A549 (cell line): ENCODE results near the gene PDE6G. TPM values are rescaled to one million over a fixed set of nuclear protein-coding genes. Genes with fewer than 3 reads are reported as not detected.

Experiments used
- ATAC-seq, 2 experiments: fragments of 200-7000 bp in 1 of 2; fragments of >200 bp in 1 of 2; cut with Nextera tagmentation in 1 of 2; cut with Tn5 transposase in 1 of 2; 3 replicates each; pipeline versions ENCODE4 v1.8.0 to v1.9.1; 2018 to 2020; ENCODE audit warnings: mild to moderate bottlenecking in 1 of 2, moderate library complexity in 1 of 2
- CTCF ChIA-PET: fragments of 300-600 bp; sonication (Branson Sonifier 250); formaldehyde crosslinking; extraction: SDS; loops from one replicate; lab custom pipeline; 2021; ENCODE audit warnings: antibody characterized with exemption, inconsistent platforms; lab: Yijun Ruan, JAX
- POLR2A ChIA-PET: fragments of 350-600 bp; formaldehyde crosslinking; extraction: SDS; loops from one replicate; lab custom pipeline; 2021; ENCODE audit warnings: antibody characterized with exemption, inconsistent platforms; lab: Yijun Ruan, JAX
- DNase-seq, 2 experiments: peaks; one replicate each; pipeline versions ENCODE4 v3.0.0 to v3.0.0-alpha.2; 2011 to 2016; ENCODE audit warnings: low read depth in 1 of 2, low spot score in 1 of 2
- FAIRE-seq: peaks from 2 replicates; lab custom pipeline; 2011; peaks lifted over from hg19 to GRCh38; lab: Jason Lieb, UNC
- H3K27ac ChIP-seq, 2 experiments: fragments of >200 bp; sonication (Bioruptor Twin); formaldehyde crosslinking; 3 replicates each; pipeline ENCODE4 v1.5.1; 2016 to 2017
- H3K4me1 ChIP-seq: fragments of >200 bp; sonication (Bioruptor Twin); formaldehyde crosslinking; 3 replicates; pipeline ENCODE4 v1.6.1; 2016
- H3K4me2 ChIP-seq: fragments of >200 bp; sonication (Bioruptor Twin); formaldehyde crosslinking; 3 replicates; pipeline ENCODE4 v1.6.1; 2016
- H3K4me3 ChIP-seq: fragments of >200 bp; sonication (Bioruptor Twin); formaldehyde crosslinking; 3 replicates; pipeline ENCODE4 v1.5.1; 2016
- H3K9me3 ChIP-seq: fragments of >200 bp; sonication (Bioruptor Twin); formaldehyde crosslinking; 3 replicates; pipeline ENCODE4 v1.6.1; 2016
- BHLHE40 ChIP-seq: IDR thresholded peaks from 2 replicates; pipeline ENCODE4 v1.6.1; 2012; ENCODE audit warnings: low read depth, low read length, inconsistent platforms
- CEBPB ChIP-seq, 2 experiments: fragments of >200 bp in 1 of 2; sonication (Bioruptor Twin) in 1 of 2; formaldehyde crosslinking in 1 of 2; IDR thresholded peaks; 2 replicates each; pipeline ENCODE4 v1.6.1; 2012 to 2016
- EHF ChIP-seq: fragments of 250-450 bp; sonication (Bioruptor Pico); IDR thresholded peaks from 2 replicates; pipeline ENCODE4 v1.5.0; 2020; ENCODE audit warnings: mild to moderate bottlenecking
- EHMT2 ChIP-seq: fragments of 200-600 bp; sonication (generic); IDR thresholded peaks from 2 replicates; pipeline ENCODE4 v1.6.1; 2016; ENCODE audit warnings: antibody characterized with exemption, low read depth, mild to moderate bottlenecking, moderate library complexity
- EP300 ChIP-seq, 2 experiments: fragments of >200 bp; sonication (Bioruptor Twin); formaldehyde crosslinking; IDR thresholded peaks; 2 replicates in 1 of 2; 3 replicates in 1 of 2; pipeline ENCODE4 v1.6.1; 2016 to 2017
- FOSL2 ChIP-seq, 2 experiments: fragments of 450-650 bp in 1 of 2; fragments of >200 bp in 1 of 2; sonication (Bioruptor Twin) in 1 of 2; formaldehyde crosslinking; IDR thresholded peaks; 2 replicates each; pipeline versions ENCODE4 v1.5.0 to v1.6.1; 2016 to 2020; ENCODE audit warnings: mild to moderate bottlenecking in 1 of 2, moderate library complexity in 1 of 2
- FOXS1 ChIP-seq: fragments of 250-450 bp; sonication (Bioruptor Pico); IDR thresholded peaks from 2 replicates; pipeline ENCODE4 v1.5.0; 2020; ENCODE audit warnings: mild to moderate bottlenecking, moderate library complexity
- GATA3 ChIP-seq: IDR thresholded peaks from 2 replicates; pipeline ENCODE4 v1.6.1; 2012; ENCODE audit warnings: borderline replicate concordance
- HDAC2 ChIP-seq: fragments of 200-600 bp; sonication (generic); IDR thresholded peaks from 2 replicates; pipeline ENCODE4 v1.6.1; 2016
- HOXA7 ChIP-seq: fragments of 250-450 bp; sonication (Bioruptor Pico); IDR thresholded peaks from 2 replicates; pipeline ENCODE4 v1.5.0; 2020; ENCODE audit warnings: mild to moderate bottlenecking, moderate library complexity
- HOXB13 ChIP-seq: fragments of 250-450 bp; sonication (Bioruptor Pico); IDR thresholded peaks from 2 replicates; pipeline ENCODE4 v1.5.0; 2020; ENCODE audit warnings: low read depth, mild to moderate bottlenecking, moderate library complexity
- HOXB5 ChIP-seq: fragments of 250-450 bp; sonication (Bioruptor Pico); IDR thresholded peaks from 2 replicates; pipeline ENCODE4 v1.5.0; 2020; ENCODE audit warnings: mild to moderate bottlenecking, moderate library complexity
- JUN ChIP-seq, 2 experiments: fragments of >200 bp; sonication (Bioruptor Twin); formaldehyde crosslinking; IDR thresholded peaks; 2 replicates in 1 of 2; 3 replicates in 1 of 2; pipeline ENCODE4 v1.6.1; 2016 to 2017
- JUNB ChIP-seq: fragments of >200 bp; sonication (Bioruptor Twin); formaldehyde crosslinking; IDR thresholded peaks from 2 replicates; pipeline ENCODE4 v1.6.1; 2016
- MYC ChIP-seq: IDR thresholded peaks from 2 replicates; pipeline ENCODE4 v1.6.1; 2012; ENCODE audit warnings: mild to moderate bottlenecking, inconsistent platforms, low read length, improper control_type of control experiment, borderline replicate concordance
- NFE2L2 ChIP-seq: fragments of 150-350 bp; conservative IDR thresholded peaks from 2 replicates; pipeline ENCODE4 v1.6.1; 2014; ENCODE audit warnings: low read length
- NR3C1 ChIP-seq: fragments of >200 bp; sonication (Bioruptor Twin); formaldehyde crosslinking; IDR thresholded peaks from 3 replicates; pipeline ENCODE4 v1.6.1; 2017
- POLR2A ChIP-seq: IDR thresholded peaks from 2 replicates; pipeline ENCODE4 v1.6.1; 2012; ENCODE audit warnings: mild to moderate bottlenecking, low read length
- RAD21 ChIP-seq, 2 experiments: fragments of >200 bp in 1 of 2; sonication (Bioruptor Twin) in 1 of 2; formaldehyde crosslinking in 1 of 2; IDR thresholded peaks in 1 of 2; conservative IDR thresholded peaks in 1 of 2; 2 replicates in 1 of 2; 3 replicates in 1 of 2; pipeline ENCODE4 v1.6.1; 2012 to 2018; ENCODE audit warnings: inconsistent platforms in 1 of 2
- SMC3 ChIP-seq: fragments of >200 bp; sonication (Bioruptor Twin); formaldehyde crosslinking; IDR thresholded peaks from 3 replicates; pipeline ENCODE4 v1.6.1; 2018; ENCODE audit warnings: inconsistent platforms
- ZC3H11A ChIP-seq: fragments of 450-650 bp; IDR thresholded peaks from 2 replicates; pipeline ENCODE4 v1.6.1; 2014; ENCODE audit warnings: antibody characterized with exemption, mild to moderate bottlenecking
- ZFP36 ChIP-seq: fragments of 450-650 bp; IDR thresholded peaks from 2 replicates; pipeline ENCODE4 v1.6.1; 2014; ENCODE audit warnings: borderline replicate concordance; ENCODE audit not compliant: partially characterized antibody
- ZNF302 ChIP-seq: fragments of 250-450 bp; sonication (Bioruptor Pico); IDR thresholded peaks from 2 replicates; pipeline ENCODE4 v1.9.0; 2021; ENCODE audit warnings: inconsistent platforms, mild to moderate bottlenecking, moderate library complexity
- ZSCAN20 ChIP-seq: fragments of 250-450 bp; sonication (Bioruptor Pico); IDR thresholded peaks from 2 replicates; pipeline ENCODE4 v1.8.0; 2022; ENCODE audit warnings: mild to moderate bottlenecking, moderate library complexity
- WGBS: methylation state at CpG from one replicate; pipeline ENCODE4 v1.1.6; 2017; ENCODE audit errors: missing lambda C conversion rate; 5-methylcytosine and 5-hydroxymethylcytosine counted together
- polyA plus RNA-seq, 4 experiments: library from polyadenylated mRNA; depleted of rRNA in 3 of 4; stranded (reverse); fragments of >200 nt; fragmentation: RNase III in 1 of 4; extraction: RNeasy Plus Mini Kit Qiagen cat#74134 plus additional on column Dnase treatment in 1 of 4; gene quantifications; 2 replicates in 3 of 4; 3 replicates in 1 of 4; pipeline ENCODE4 v1.2.3, GENCODE V29; 2011 to 2017
- TF ChIP-seq, protein P1 (sequence below): fragments of >200 bp; sonication (Bioruptor Twin); formaldehyde crosslinking; IDR thresholded peaks from 3 replicates; pipeline ENCODE4 v1.6.1; 2016
- TF ChIP-seq, protein P2 (sequence below): fragments of 450-650 bp; IDR thresholded peaks from 2 replicates; pipeline ENCODE4 v1.6.1; 2014; ENCODE audit warnings: antibody characterized with exemption
- TF ChIP-seq, protein P3 (sequence below): IDR thresholded peaks from 2 replicates; pipeline ENCODE4 v1.6.1; 2012
- TF ChIP-seq, protein P4 (sequence below): IDR thresholded peaks from 2 replicates; pipeline ENCODE4 v1.6.1; 2012
- TF ChIP-seq, protein P5 (sequence below): fragments of 150-350 bp; IDR thresholded peaks from 2 replicates; pipeline ENCODE4 v1.6.1; 2014; ENCODE audit warnings: low read depth, mild to moderate bottlenecking, low read length
- TF ChIP-seq, protein P6 (sequence below): fragments of 250-450 bp; sonication (Bioruptor Pico); IDR thresholded peaks from 2 replicates; pipeline ENCODE4 v1.5.0; 2020; ENCODE audit warnings: low read depth, mild to moderate bottlenecking, moderate library complexity

Gene PDE6G
- polyA plus RNA-seq, 2 of the 4 experiments (the other 2 are of a cell fraction), result 1.2 TPM

DNA sequence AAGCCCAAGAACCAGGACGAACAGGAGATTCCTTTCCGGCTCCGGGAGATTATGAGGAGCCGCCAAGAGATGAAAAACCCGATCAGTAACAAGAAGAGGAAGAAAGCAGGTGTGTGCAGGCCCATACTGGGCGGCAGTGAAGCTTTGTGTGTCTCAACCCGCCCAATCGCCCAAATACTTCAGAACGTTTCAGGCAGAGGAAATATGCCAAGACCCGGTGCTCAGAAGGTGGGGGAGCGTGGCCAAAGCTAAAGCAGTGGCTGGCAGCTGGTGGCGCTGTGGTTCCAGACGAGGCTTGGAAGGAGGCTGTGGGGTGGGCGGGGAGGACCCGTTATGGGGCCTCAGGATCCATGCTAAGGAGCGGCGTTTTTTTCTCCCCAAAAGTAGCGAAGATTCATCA lies 11.4 kb upstream of the PDE6G start:
- POLR2A ChIA-PET, result interaction anchor here (0.5 to 1.6 kb wide), 2 partner anchors 16 to 32 kb away, joined by 3 to 11 read pairs; partner anchors contain the start of genes ARL16 and HGS
- ATAC-seq, result no peak
- H3K27ac ChIP-seq, result peak overlapping the region in 1 of 2 experiments; percentile 97; a peak in 2 of 6 replicates
- H3K9me3 ChIP-seq, result no peaks in the 10 kb centered on the region
- CTCF ChIA-PET, result interaction anchor here (0.6 to 1.6 kb wide), 3 partner anchors 34 to 430 kb away, joined by 3 to 7 read pairs (median 3); no protein-coding TSS in a partner anchor
- TF ChIP-seq ZFP36 (no peak), JUNB (no peak), JUN (IDR thresholded peaks at IDR 0.05) (0 out of 5 replicates have a peak, but pooled peaks of 1 of the 2 experiments have one; percentile 16)
- TF ChIP-seq, all 56 proteins: peak for 1
- peak overlapping the region; percentile 99 for H3K4me3 ChIP-seq
- FAIRE-seq (no peak), DNase-seq (no peak)
- WGBS, result 87% methylated on average over 18 of the region's 18 CpGs
- peak overlapping the region; percentile 90 for H3K4me2 ChIP-seq
- peaks cover 22% of the 10 kb centered on the region for H3K4me1 ChIP-seq

DNA sequence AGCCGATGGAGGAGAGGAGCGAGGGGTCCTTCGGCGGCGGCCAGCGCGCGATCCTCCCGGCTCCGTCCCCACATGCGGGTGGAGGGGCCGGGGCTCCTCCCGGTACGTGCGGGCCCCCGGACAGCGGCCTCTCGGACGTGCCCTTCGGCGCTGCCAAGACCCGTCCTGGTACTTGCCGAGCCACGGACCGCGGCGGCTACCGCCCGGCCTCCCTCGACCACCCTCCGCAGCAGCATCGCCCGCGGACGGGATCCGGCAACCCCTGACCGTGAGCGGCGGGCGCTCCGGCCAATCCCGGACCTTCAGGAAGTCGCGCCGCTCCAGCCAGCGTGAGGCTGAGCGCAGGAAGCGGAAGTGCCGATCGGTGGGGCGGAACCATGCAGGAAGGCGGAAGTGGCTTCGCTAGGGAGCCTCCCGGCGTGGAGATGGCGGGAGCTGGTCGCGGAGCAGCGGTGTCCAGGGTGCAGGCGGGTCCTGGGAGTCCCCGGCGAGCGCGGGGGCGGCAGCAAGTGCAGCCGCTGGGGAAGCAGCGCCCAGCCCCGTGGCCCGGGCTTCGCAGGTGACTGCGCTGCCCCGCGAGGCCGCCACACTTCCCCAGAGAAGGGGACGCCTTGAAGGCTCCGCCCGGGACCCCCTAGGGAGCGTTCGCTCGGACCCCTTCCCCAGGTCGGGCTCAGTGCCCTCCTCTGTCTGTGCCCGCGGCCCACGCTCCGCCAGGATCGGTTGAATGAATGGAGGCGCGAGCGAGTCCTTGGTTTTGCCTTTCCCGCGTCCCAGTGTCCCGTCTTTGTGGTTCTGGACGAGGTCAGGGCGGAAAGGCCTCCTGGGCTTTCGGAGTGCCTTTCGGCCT lies 10.2 kb upstream of the PDE6G start, which contains the start of the genes CCDC137 and OXLD1:
CCDC137 (plus strand) TSS at position 396 of the 850 bp plus-strand sequence; CDS start at position 426, 30 bp downstream.
OXLD1 (minus strand) TSS at position 264 of the 850 bp plus-strand sequence; CDS start at position 236, 28 bp downstream.
- FAIRE-seq, result peak; percentile 84
- H3K4me2 ChIP-seq, result peak within 1 kb of the TSS; percentile 90
- peaks cover 22% of the 10 kb centered on the region for H3K4me1 ChIP-seq
- ChIA-PET POLR2A (interaction anchor here (0.6 to 1.5 kb wide), 10 partner anchors 8 to 182 kb away, joined by 3 to 23 read pairs (median 3); partner anchors contain the start of genes ARL16, HGS, NPLOC4 and TSPAN10), CTCF (interaction anchor here (1.2 to 2.7 kb wide), 3 partner anchors 9 to 147 kb away, joined by 4 to 20 read pairs (median 4); no protein-coding TSS in a partner anchor)
- H3K9me3 ChIP-seq, result no peaks in the 10 kb centered on the region
- peak within 1 kb of the TSS; percentile 97 to 99 for H3K27ac ChIP-seq
- WGBS, result under 1% methylated on average over 70 of the region's 96 CpGs
- peak; percentile 97 to 98 for DNase-seq
- peak; percentile 96 to 99 for ATAC-seq
- H3K4me3 ChIP-seq, result peak within 1 kb of the TSS; percentile 99
- TF ChIP-seq, protein P1, sequence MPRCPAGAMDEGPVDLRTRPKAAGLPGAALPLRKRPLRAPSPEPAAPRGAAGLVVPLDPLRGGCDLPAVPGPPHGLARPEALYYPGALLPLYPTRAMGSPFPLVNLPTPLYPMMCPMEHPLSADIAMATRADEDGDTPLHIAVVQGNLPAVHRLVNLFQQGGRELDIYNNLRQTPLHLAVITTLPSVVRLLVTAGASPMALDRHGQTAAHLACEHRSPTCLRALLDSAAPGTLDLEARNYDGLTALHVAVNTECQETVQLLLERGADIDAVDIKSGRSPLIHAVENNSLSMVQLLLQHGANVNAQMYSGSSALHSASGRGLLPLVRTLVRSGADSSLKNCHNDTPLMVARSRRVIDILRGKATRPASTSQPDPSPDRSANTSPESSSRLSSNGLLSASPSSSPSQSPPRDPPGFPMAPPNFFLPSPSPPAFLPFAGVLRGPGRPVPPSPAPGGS, result peak; percentile 86
- TF ChIP-seq ZC3H11A (no peak), ZNF302 (CRISPR knock-in tag) (no peak), NFE2L2 (no peak), ZFP36 (no peak), HDAC2 (peak; percentile 45; the same call in 1 of the 2 replicates), FOXS1 (CRISPR knock-in tag) (no peak), EP300 (IDR thresholded peaks at IDR 0.05) (no peak), FOSL2 (IDR thresholded peaks at IDR 0.05) (no peak), FOSL2 (CRISPR knock-in tag; IDR thresholded peaks at IDR 0.05) (no peak), EHF (CRISPR knock-in tag) (peak; percentile 72; the same call in 1 of the 2 replicates), NR3C1 (no peak), JUNB (no peak), HOXA7 (CRISPR knock-in tag) (no peak; the same call in 1 of the 2 replicates), RAD21 (conservative IDR thresholded peaks at IDR 0.05 in 1 of 2, IDR thresholded peaks at IDR 0.05 in 1 of 2) (no peak), SMC3 (no peak), BHLHE40 (no peak), MYC (peak; percentile 74), HOXB13 (CRISPR knock-in tag) (no peak), CEBPB (IDR thresholded peaks at IDR 0.05) (no peak), ZSCAN20 (CRISPR knock-in tag) (no peak), EHMT2 (no peak), HOXB5 (CRISPR knock-in tag) (no peak), POLR2A (peak; percentile 97), GATA3 (0 out of 2 replicates have a peak, but pooled peaks have one; percentile 17)
- TF ChIP-seq, protein P2, sequence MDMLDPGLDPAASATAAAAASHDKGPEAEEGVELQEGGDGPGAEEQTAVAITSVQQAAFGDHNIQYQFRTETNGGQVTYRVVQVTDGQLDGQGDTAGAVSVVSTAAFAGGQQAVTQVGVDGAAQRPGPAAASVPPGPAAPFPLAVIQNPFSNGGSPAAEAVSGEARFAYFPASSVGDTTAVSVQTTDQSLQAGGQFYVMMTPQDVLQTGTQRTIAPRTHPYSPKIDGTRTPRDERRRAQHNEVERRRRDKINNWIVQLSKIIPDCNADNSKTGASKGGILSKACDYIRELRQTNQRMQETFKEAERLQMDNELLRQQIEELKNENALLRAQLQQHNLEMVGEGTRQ, result no peak; the same call in 1 of the 2 replicates
- TF ChIP-seq, protein P3, sequence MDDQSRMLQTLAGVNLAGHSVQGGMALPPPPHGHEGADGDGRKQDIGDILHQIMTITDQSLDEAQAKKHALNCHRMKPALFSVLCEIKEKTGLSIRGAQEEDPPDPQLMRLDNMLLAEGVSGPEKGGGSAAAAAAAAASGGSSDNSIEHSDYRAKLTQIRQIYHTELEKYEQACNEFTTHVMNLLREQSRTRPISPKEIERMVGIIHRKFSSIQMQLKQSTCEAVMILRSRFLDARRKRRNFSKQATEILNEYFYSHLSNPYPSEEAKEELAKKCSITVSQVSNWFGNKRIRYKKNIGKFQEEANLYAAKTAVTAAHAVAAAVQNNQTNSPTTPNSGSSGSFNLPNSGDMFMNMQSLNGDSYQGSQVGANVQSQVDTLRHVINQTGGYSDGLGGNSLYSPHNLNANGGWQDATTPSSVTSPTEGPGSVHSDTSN, result peak; percentile 99
- TF ChIP-seq, protein P4, sequence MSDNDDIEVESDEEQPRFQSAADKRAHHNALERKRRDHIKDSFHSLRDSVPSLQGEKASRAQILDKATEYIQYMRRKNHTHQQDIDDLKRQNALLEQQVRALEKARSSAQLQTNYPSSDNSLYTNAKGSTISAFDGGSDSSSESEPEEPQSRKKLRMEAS, result peak; percentile 95
- TF ChIP-seq, protein P5, sequence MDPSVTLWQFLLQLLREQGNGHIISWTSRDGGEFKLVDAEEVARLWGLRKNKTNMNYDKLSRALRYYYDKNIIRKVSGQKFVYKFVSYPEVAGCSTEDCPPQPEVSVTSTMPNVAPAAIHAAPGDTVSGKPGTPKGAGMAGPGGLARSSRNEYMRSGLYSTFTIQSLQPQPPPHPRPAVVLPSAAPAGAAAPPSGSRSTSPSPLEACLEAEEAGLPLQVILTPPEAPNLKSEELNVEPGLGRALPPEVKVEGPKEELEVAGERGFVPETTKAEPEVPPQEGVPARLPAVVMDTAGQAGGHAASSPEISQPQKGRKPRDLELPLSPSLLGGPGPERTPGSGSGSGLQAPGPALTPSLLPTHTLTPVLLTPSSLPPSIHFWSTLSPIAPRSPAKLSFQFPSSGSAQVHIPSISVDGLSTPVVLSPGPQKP, result 0 out of 2 replicates have a peak, but pooled peaks have one; percentile 19
- TF ChIP-seq, protein P6, sequence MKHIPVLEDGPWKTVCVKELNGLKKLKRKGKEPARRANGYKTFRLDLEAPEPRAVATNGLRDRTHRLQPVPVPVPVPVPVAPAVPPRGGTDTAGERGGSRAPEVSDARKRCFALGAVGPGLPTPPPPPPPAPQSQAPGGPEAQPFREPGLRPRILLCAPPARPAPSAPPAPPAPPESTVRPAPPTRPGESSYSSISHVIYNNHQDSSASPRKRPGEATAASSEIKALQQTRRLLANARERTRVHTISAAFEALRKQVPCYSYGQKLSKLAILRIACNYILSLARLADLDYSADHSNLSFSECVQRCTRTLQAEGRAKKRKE, result no peak
